Jurkat, Clone E6-1 (cell line): ENCODE results near the gene TMUB1.

Experiments used
- DNase-seq: peaks from one replicate; pipeline ENCODE4 v3.0.0-alpha.2; 2011; ENCODE audit warnings: low read depth, low spot score
- H3K4me3 ChIP-seq: 2 replicates; pipeline ENCODE4 v1.5.1; 2011; ENCODE audit warnings: mild to moderate bottlenecking, low read length, control low read depth, moderate library complexity

The TMUB1 gene

DNA sequence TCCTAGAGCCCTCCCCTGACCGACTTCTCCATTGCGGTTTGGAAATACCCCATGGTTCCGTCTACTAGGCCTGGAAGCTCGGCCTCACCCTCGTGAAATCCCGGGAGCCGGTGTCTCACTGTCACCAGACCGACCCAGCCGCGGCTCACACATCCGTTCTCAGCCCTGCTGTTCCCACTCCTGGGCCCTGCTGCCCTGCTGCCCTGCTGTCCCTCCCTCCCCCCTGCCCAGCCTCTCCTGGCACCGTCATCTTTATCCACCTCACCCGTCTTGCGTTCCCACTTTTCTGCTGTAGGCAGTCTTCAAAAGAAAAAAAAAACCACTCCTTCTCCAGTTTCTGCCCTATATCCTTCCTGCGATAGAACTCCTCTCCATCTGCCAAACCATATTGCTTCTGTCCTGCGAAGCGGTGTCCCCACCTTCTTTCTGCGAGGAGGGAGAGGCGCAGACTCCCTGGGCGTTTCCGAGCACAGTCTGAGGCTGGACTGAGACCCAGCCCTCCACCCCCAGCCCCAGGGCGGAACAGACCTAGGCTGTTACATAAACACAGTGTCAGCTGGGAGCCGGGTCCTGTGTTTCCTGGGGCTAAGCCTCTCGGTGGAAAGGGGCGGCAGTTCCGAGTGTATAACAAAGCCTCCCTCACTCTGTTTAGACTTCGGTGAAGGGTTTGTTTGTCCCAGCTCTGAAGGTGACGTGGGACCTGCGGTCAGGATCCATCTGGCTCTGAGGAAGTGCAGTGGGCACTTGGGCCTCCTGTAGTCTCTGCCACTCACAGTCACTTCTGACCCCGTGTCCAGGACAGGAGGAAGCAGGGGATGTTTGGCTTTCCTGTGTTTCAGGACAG lies 5.8 kb upstream of the TMUB1 start:
- no peak overlapping the region for H3K4me3 ChIP-seq
- no peak for DNase-seq

DNA sequence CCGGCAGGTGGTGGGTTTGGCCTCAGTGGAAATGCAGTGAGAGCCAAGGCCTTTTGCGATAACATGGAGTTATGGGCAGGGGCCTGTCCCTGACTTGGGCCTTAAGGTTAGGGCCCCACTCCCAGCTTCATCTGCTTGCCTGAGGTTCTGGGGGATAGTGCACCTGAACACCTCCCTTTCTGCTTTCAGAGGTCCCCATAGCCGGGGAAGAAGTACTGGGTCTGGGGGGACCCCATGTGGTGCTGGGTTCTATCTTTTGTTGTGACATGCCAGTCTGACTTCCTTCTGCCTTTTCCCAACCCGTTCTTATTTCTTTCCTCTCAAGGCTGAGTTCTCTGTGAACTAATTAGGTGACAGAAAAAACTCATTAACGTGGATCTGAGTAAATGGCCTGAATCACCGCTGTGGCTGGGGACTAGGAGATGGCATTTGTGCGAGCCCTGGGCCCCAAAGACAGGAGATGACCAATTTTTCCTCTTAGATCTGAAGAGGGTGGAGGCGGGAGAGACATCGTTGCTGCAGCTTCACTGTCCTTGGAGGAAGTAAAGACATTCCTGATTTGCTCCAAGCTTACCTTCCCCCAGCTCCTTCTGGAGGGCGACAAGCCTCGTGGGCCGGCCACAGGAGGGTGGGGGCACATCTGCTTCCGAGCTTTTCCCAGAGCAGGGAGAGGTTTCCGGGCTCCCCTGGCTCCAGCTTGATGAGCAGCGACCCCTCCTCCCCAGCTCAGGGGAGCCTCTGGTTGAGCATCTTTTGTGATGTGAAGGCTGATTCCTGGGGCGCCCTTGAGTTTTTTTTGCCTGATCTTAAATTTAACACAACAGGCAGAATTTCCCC lies 4.9 kb upstream of the TMUB1 start:
- no peak for DNase-seq
- no peak overlapping the region for H3K4me3 ChIP-seq

DNA sequence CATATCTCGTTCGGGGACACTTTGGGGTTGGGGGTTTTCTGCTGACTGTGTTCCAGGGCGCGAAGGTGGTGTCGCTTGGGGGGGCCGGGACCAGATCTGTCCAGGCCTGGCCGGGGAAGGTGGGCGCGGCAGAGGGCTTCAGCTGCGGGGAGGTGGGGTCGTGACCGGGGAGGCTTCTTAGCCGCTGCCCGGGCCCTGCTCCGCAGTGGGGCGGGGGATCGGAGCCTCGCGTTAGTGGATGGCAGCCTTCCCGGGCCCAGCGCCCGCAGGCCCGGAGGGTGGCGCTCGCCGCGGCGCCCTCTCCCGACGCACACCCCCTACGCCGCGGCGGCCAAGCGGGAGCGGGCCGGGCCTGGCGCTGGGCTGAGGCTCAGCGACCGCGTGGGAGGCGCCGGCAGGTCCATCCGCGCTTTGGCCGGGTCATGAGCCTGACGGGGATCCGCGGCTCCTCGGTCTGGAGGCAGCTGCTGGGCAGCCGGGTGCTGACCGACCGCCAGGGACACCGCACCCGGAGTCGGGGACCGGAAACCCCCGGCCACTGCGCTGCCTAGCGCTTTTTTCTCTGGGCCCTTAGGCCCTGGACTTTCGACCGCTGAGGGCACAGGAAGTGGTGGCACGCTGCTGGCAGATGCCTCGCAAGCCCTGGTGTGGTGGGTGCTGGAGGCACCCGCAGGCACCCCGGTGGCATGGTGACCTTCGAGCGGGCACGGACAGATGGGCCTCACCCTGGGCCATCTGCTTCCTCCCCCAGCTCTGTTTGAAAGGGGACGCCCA lies 4.1 kb upstream of the TMUB1 start:
- DNase-seq, result no peak
- H3K4me3 ChIP-seq, result peak overlapping the region; percentile 60

DNA sequence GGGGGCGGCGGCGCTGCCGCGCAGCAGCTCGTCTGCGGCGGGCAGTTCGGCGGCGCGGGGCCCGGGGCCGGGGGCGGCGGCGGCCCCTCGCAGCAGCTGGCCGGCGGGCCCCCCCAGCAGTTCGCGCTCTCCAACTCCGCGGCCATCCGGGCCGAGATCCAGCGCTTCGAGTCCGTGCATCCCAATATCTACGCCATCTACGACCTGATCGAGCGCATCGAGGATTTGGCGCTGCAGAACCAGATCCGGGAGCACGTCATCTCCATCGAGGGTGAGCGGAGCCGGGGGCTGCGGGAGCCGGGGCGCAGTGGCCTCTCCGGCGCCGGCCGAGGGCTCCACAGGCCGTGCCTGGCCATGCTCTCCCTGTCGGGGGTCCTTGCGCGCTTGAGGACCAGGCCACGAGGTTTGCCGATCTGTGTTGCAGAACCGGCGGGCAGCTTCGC lies 3.5 kb upstream of the TMUB1 start:
- DNase-seq, result no peak
- peak overlapping the region; percentile 60 for H3K4me3 ChIP-seq

DNA sequence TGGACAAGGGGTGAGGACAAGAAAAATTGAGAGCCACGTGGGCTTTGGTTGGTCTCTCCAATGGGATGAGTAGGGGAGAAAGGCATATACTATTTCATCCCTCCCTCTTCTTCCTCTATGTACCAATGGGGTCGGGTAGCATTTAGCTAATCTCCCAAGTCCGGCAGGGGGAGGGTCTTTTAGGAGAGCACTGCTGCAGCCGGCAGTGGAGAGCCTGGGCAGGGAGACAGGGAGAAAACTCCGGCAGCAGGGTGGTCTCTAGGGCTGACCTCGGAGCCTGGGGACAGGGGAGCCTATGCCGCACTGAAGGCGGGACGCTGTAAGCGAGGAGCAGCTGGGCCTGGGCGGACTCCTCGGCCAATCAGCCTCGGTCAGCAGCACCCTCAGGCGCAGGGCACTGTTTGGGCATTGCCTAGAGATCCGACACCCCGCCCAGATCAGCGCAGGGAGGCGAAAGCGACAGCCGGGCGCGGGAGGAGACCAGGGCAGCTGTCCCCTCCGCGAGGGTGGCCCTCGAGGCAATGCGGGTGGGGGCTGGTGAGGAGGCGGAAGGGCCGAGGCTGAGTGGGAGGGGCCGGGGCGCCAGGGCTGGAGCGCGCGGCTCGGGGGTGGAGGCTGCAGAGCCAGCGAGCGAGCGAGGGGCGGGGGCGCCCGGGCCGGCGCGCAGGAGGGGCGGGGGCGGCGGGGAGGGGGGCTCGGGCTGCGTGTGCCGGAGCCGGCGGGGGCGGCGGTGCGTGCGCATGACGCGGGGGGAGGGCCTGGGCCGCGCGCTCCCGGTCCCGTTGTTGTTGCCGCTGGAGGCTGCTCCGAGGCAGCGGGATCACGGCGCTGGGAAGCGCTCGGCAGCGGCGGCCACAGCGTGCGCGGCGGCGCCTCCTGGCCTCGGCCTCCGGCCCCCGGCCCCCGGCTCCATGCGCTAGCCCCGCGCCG lies 2.7 kb upstream of the TMUB1 start, which contains the start of gene AGAP3:
TSS of gene AGAP3 (plus strand) at position 785 of the 930 bp plus-strand sequence. CDS start 267 bp downstream, outside the sequence.
- H3K4me3 ChIP-seq, result peak within 1 kb of the TSS; percentile 62
- no peak for DNase-seq

DNA sequence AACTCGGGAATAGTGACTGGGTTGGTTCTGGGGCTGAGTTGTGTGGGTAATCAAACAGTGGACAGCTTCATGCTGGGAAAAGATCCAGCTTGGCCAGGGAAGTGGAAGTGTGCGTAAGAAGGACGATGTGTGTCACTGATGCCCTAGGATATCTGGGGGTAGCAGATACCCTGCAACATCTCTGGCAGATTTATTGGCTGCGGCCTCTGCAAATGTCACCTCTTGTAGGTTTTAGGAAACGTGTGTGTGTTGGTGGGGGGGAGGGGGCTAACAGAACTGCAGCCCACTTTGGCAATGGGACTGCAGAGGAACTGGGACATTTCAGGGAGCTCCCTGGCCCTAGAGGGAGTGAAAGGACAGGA lies 2.0 kb upstream of the TMUB1 start:
- peak overlapping the region; percentile 62; the same call in 1 of the 2 replicates for H3K4me3 ChIP-seq
- no peak for DNase-seq

DNA sequence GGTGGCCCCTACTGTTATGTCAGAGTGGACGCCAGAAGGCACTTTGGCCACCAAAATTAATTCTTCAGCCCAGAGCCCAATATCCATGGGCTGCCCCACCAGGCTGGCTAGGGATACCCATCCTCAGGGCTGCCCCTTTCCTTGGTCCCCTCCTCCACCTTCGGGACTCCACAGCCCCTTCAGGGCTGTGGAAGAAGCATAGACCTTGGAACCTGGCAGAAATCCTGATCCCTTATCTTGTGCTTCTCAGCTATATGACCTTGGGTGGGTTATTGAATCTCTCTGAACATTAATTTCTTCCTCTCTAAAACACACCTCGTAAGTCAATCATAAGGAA lies 499 bp upstream of the TMUB1 start:
- no peak for DNase-seq
- peak overlapping the region; percentile 77 for H3K4me3 ChIP-seq

DNA sequence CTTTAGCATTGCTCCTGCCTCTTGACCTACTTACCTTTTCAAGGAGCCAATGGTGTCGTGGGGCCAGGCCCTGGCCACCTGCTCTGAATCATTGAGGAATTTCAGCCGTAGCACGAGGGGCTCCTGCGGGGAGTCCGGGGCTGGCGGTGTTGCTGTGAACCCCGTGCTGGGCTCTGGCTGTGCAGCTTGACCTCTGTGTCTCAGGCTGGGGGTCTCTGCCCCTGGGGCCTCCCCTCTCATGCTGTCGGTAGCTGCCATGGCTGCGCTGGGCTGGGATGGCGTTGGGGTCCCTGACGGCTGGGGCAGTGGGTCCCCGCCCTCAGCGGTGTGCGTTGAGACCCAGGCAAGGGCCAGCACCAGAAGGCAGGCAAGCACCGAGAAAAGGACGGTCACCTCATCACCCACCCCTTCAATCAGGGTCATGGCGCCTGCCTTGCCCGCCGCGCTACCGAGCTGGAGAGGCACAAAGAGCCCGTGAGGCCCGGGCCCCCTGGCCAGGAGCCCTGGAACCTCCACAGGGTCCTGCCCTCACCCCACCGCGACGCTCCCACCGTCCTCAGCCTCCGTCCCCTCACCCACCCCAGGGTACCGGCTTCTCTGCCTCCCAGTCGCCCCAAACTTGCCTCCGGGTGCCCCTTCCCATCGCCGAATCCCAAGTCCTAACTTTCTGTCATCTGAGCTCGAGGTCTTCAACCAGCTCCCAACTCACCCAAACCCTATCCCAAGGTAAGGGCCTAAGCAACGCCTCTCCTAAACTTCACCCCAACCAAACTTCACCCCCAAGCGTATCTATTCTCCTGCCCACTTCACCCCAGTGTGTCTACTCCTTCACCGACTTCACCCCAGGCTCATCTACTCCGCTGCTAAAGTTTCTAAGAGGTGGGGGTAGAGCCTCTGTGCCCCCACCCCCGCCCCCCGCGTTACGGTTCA lies 887 bp downstream of the TMUB1 start:
- DNase-seq, result no peak
- peak overlapping the region; percentile 77 for H3K4me3 ChIP-seq

DNA sequence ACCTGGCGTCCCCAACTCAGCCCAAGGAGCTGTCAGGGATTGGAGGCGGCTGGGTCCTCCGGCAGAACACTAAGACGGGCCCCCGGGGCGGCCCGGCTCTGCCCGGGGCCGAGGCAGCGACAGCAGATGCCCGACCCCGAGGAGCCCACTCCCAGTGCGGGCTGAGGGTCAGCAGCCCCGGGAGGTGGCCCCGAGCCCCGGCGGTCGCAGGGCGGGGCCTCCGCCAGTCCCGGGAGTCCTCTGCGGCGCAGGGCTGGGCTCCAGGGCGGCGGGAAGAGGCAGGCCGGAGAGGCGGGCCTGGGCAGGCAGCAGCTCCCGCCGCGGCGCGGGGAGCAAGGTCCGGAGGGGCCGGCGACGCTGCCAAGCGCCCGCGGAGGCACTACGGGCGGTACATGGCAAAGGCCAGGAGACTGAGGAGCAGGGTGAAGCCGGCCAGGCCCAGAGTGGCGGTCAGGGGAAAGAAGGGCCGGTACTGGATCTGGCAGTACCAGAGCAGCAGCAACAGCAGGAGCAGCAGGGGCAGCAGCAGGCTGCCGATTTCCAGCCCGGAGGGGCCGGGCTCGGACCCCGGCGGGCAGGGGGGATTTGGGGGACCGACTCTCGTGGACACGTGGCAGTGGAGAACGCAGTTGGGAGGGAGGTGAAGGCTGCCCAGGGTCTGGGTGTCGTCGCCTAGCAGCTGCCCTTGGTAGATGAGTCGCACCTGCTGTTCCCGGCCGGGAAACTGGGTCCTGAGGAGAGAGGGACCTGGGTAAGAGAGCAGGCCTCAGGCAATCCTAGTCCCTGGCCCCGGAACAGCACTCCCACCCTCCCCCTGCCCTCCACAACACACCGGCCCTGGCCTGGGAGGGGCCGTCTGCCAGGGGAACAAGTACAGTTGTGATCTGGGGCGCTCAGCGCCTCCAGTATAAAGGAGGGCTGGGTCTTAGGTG lies 1.9 kb downstream of the TMUB1 start:
- H3K4me3 ChIP-seq, result peak overlapping the region; percentile 92
- DNase-seq, result no peak

DNA sequence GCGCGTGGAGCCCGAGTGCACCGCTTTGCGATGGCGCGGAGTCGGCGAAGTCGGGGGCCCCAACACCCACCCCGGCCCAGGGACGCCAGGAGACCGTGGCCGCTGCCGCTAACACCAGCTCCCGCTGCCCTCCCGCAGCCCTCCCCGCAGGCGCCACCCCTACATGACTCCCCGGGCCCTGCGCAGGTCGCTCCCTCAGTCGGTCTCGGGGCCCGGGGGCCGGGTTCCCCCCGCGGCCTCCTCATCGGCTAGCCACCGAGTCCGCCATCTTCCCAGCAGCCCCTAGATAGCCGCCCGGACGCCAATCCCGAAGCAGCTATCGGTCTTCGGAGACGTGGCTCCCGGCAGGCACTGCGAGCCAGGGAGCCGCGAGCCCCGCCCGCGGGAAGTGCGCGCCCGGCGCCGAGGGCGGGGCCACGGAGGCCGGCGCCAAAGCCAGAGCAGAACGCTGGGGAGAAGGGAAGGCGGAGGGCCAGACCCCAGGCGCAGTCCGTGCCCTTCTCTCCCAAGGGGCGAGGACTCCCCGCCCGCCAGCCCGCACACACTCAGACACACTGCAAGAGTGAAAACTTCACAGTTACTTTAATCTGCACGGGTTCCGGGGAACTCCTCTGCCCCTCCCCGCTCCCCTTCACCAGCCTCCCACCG lies 2.6 kb downstream of the TMUB1 start, which contains the start of gene FASTK:
TSS of gene FASTK (minus strand) at position 288 of the 648 bp plus-strand sequence. CDS start at position 245, 43 bp downstream.
- peak; percentile 76 for DNase-seq
- H3K4me3 ChIP-seq, result peak within 1 kb of the TSS; percentile 92

DNA sequence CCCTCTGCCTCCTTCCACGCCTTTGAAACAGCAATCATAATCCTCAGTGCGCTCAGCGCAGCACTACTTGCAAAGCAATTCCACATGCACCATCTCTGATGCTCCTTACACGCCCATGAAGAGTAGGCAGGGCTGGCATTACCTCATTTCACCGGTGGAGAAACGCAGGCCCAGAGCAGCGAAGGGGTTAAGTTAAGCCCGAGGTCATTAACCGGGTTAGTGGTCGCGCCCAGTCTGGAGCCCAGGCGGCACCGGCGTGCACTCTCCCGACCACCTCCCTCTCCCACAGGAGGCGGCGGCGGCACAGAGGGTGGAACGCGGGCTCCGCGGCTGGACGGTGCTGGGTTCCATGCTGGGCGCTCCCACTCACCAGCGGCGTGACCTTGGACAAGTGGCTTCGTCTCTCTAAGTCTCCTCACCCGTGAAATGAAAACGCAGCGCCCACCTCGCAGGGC lies 3.2 kb downstream of the TMUB1 start:
- no peak for DNase-seq

DNA sequence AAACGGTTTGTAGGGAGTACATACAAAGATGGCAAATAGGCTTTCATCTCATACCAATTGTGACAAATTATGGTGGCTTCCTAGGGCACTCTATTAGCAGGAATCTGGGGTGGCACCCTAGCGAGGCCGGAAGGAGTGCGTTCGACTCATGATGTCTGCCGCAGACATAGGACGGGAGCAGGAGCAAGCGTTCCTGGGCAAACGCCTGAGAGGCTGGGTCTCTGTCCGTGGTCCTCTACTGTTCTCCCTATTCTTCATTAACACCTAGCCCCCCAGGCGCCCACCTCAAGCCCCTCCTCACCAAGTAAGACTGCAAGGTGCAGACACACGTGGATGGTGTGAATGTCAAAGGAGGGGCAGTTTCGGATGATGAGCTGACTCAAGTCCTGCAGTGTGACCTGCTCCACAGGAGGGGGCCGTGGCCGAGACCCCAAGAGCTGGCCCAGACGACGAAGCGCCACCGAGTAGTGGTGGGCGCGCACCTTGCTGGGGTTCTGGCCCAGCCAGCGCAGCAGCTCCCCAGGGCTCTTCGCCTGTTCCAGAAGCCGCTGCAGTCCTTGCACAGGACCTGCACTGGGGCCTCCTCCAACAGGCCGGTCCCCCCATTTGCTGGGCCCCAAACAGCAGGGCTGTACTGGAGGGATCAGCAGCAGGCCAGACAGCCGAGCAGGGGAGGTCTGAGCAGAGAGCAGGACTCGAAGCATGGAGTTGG lies 3.9 kb downstream of the TMUB1 start:
- H3K4me3 ChIP-seq, result peak overlapping the region; percentile 92
- DNase-seq, result no peak

More for the DNA sequence above, 3.2 kb downstream of the TMUB1 start:
- H3K4me3 ChIP-seq, result peak overlapping the region; percentile 92

DNA sequence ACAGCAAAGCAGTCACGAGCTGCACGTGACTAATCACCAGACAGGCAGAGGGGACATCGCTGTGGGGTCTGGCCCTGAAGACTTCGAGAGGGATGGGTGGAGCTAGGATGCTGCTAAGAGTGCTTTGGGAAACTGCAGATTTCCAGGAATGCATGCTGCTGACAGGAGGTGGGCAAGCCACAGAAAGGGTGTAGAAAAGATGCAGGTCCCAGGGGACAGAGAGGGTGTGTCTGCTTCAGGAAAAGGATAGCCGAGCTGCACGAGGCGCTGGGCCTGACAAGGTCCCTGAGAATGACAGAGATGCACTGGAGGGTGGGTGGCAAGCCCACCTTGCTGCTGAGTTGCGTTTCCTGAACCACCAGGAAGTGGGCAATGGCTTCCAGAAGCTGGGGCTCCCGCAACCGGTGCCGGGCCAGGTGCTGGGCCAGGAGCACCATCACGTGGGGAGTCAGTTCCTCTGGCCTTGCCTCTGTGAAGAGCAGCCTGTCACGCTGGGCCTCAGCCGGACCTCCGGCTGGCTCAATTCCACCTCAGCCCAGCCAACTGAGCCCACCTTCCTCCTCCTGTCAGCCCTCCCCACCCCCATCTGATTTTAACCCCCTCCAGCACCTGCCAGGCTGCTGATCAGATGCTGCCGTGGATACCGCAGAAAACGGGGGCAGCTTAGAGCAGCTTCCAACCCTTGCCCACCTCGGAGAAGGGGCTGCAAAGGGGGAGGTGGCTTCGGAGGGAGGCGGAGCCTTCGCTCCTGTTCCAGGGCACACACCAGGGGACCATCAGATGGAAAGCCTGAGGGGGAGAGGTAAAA lies 4.9 kb downstream of the TMUB1 start:
- DNase-seq, result peak; percentile 64
- peak overlapping the region; percentile 92 for H3K4me3 ChIP-seq

DNA sequence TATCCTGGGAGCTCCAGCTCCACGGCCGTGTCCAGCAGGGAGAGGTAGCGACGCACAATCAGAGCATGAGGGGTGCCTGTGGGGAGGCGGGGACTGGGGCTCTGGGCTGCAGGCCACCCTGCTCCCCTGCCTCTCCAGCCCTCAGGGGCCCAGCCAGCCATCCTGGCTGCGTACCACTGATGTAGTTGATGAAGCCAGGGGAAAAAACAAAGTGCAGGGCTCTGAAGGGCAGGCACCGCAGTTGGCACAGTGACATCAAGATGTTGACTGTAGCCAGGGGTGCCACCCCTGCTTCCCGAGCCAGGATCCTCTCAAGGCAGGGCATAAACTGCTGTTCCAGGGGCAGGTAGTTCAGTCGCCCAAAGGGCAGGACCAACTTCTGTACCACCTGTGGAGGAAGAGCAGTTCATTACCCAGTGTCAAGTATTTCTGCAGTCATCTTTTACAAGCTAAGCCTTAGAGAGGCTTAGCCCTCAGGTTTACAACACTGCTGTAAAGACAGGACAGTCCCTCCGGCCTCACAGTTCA lies 5.5 kb downstream of the TMUB1 start:
- no peak for DNase-seq
- H3K4me3 ChIP-seq, result no peak overlapping the region
